Neural progenitor cell (in vitro differentiated cells): ENCODE measurements around the gene ZHX3.

Experiments used
- EZH2phosphoT487 ChIP-seq: fragments of 200-600 bp; sonication (generic); IDR thresholded peaks from 2 replicates; pipeline ENCODE4 v1.6.1; 2017; ENCODE audit warnings: antibody characterized with exemption
- TF ChIP-seq, protein P1 (sequence below): fragments of 200-600 bp; sonication (generic); IDR thresholded peaks from 2 replicates; pipeline ENCODE4 v1.5.1; 2017; ENCODE audit warnings: antibody characterized with exemption, mild to moderate bottlenecking

DNA sequence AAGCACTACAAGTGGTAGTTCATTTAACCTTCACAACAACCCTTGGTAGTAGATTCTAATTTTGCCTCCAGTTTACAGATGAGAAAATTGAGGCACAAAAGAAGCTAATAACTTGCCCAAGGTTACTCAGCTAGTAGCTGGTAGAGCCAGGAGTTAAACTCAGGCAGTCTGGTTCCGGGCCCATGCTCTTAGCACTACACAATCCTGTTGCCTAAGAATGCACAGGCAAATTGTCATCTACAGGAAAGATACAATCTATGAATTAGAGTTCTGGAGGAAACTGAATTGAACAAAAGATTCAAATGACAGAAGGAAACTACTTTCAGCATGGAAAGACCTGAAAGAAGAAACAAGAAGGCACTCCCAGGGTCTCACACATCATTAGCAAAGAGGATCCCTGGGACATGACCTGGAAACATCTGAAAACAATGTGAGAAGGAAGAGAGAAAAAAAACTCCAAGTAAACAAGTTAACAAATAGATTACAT lies 56.8 kb downstream of the ZHX3 start:
- TF ChIP-seq, protein P1, sequence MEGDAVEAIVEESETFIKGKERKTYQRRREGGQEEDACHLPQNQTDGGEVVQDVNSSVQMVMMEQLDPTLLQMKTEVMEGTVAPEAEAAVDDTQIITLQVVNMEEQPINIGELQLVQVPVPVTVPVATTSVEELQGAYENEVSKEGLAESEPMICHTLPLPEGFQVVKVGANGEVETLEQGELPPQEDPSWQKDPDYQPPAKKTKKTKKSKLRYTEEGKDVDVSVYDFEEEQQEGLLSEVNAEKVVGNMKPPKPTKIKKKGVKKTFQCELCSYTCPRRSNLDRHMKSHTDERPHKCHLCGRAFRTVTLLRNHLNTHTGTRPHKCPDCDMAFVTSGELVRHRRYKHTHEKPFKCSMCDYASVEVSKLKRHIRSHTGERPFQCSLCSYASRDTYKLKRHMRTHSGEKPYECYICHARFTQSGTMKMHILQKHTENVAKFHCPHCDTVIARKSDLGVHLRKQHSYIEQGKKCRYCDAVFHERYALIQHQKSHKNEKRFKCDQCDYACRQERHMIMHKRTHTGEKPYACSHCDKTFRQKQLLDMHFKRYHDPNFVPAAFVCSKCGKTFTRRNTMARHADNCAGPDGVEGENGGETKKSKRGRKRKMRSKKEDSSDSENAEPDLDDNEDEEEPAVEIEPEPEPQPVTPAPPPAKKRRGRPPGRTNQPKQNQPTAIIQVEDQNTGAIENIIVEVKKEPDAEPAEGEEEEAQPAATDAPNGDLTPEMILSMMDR: no peak
- TF ChIP-seq EZH2phosphoT487: no peak
